SK-N-MC (cell line): ENCODE measurements around the gene CD83.

ENCODE experiments used
- EZH2 ChIP-seq: fragments of 200-600 bp; sonication (generic); IDR thresholded peaks from one replicate; pipeline ENCODE4 v1.6.1; 2017; ENCODE audit warnings: antibody characterized with exemption
- POLR2AphosphoS5 ChIP-seq: IDR thresholded peaks from 2 replicates; pipeline ENCODE4 v1.6.1; 2012; ENCODE audit warnings: mild to moderate bottlenecking, low read depth, low read length, borderline replicate concordance

GRCh38 chr6:14113976-14114375 is 3.6 kb upstream of the CD83 start:
- TF ChIP-seq POLR2AphosphoS5 = no peak
- no peak for TF ChIP-seq EZH2
